ENCODE data around the gene HYI. TPM values are rescaled to one million over a fixed set of nuclear protein-coding genes. Genes with fewer than 3 reads are reported as not detected.

HYI gene
- total and polyA plus RNA-seq, 2 of the 8 experiments (the other 6 are each of a cell fraction or from before 2014, with no cell fraction given) = 14.4 to 17.7 TPM

DNA sequence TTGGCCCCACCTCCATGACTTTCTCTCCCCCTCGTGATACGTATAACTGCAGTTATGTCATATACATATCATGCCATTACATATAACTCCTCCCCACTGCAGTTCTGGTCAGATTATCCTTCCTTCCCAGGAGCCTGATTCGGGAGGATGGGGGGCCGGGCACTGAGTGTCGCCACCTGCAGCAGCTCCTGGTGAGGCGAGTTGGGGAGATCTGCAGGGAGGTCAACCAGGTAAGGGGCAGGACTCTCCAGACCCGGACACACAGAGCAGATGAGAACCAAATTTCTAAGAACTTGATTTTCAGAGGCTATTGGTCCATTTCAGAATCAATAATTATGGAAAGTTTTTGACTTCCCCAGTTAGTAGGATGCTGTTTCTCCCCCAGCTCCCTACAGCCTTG is 19.5 kb downstream of the HYI start:
- no peak overlapping the region for H3K4me3 ChIP-seq (ENCODE audit: extremely low read depth in 1 of 4, insufficient read depth in 2 of 4, low read depth in 3 of 4, low read length in 4 of 4)
- H2BK5ac ChIP-seq (ENCODE audit: low read depth, low read length) = no peak overlapping the region
- no peak overlapping the region for H2BK12ac ChIP-seq (ENCODE audit: low read depth, low read length)
- FAIRE-seq (no peak), DNase-seq (ENCODE audit: low read depth in 1 of 2, low spot score in 2 of 2) (no peak)
- ChIA-PET CTCF (ENCODE audit: partially characterized antibody) (interaction anchor here (0.8 to 1.4 kb wide), 4 partner anchors 15 to 94 kb away, joined by 3 to 5 read pairs (median 4); no protein-coding TSS in a partner anchor), POLR2A (ENCODE audit: partially characterized antibody) (interaction anchor here (0.7 to 1.8 kb wide), 2 partner anchors 9 kb away, joined by 3 to 6 read pairs; no protein-coding TSS in a partner anchor)
- no peak overlapping the region for H2BK120ac ChIP-seq (replicated peaks; ENCODE audit: low read depth, low read length)
- no peaks in the 10 kb centered on the region for H3K79me1 ChIP-seq (ENCODE audit: low read depth, low read length)
- H3K23me2 ChIP-seq (ENCODE audit: low read depth, low read length) = no peaks in the 10 kb centered on the region
- H3K36me3 ChIP-seq (ENCODE audit: control insufficient read depth in 2 of 4, insufficient read depth in 4 of 4, low read length in 3 of 4) = peaks cover 2 to 39% (median 16%) of the 10 kb centered on the region in 4 experiments
- no peak overlapping the region for H3K4me2 ChIP-seq (ENCODE audit: insufficient read depth in 1 of 2, low read depth in 2 of 2, low read length in 2 of 2)
- H3K27me3 ChIP-seq (replicated peaks in 1 of 4; ENCODE audit: control insufficient read depth in 3 of 4, extremely low read depth in 1 of 4, insufficient read depth in 3 of 4, low read length in 3 of 4) = no peaks in the 10 kb centered on the region
- H3K23ac ChIP-seq (ENCODE audit: insufficient read length) = no peak overlapping the region
- H3K56ac ChIP-seq (replicated peaks; ENCODE audit: insufficient read length, low read depth, low read length) = no peak overlapping the region
- 92% methylated on average over 7 of the region's 7 CpGs; no CpG with 5 or more reads in 1 of the 2 experiments for WGBS, 2 experiments (ENCODE audit: extremely low coverage in 1 of 2, insufficient coverage in 1 of 2, insufficient read length in 1 of 2, insufficient replicate concordance in 2 of 2, low coverage in 1 of 2, low lambda C conversion rate in 2 of 2, missing lambda C conversion rate in 1 of 2)
- H2AK5ac ChIP-seq (ENCODE audit: low read depth, low read length) = no peak overlapping the region
- H3K79me2 ChIP-seq (ENCODE audit: control insufficient read depth in 1 of 2, insufficient read depth in 2 of 2, low read length in 2 of 2) = no peaks in the 10 kb centered on the region
- H3K9me3 ChIP-seq (ENCODE audit: insufficient read depth in 2 of 2, low read depth in 1 of 2, low read length in 1 of 2) = no peaks in the 10 kb centered on the region
- H3K4me1 ChIP-seq (replicated peaks in 1 of 4; ENCODE audit: control insufficient read depth in 3 of 4, insufficient read depth in 4 of 4, low read length in 3 of 4) = no peaks in the 10 kb centered on the region
- no peak overlapping the region for H2AFZ ChIP-seq (ENCODE audit: low read length)
- H4K20me1 ChIP-seq (replicated peaks in 1 of 2; ENCODE audit: control insufficient read depth in 1 of 2, insufficient read depth in 2 of 2, low read length in 2 of 2) = peaks cover 0 to 4% of the 10 kb centered on the region in 2 experiments
- TF ChIP-seq CHD1 (IDR thresholded peaks at IDR 0.05; ENCODE audit: low read depth, low read length) (no peak), BCL11A (IDR thresholded peaks at IDR 0.05; ENCODE audit: low read depth in 2 of 2, low read length in 2 of 2) (no peak), POLR2A (IDR thresholded peaks at IDR 0.05; ENCODE audit: control extremely low read depth in 1 of 2, low read depth in 2 of 2, low read length in 2 of 2) (no peak)
- H4K91ac ChIP-seq (replicated peaks; ENCODE audit: insufficient read length, low read length) = no peak overlapping the region
- H3K4ac ChIP-seq (replicated peaks; ENCODE audit: insufficient read length, low read depth, low read length) = no peak overlapping the region
- H4K8ac ChIP-seq (ENCODE audit: extremely low read depth, insufficient read depth, low read length) = no peak overlapping the region
- H3K18ac ChIP-seq (ENCODE audit: extremely low read depth, low read length) = no peak overlapping the region
- no peak overlapping the region for H2BK20ac ChIP-seq (ENCODE audit: low read length)
- H4K5ac ChIP-seq (ENCODE audit: insufficient read length, low read depth, low read length) = no peak overlapping the region
- no peak overlapping the region for H2BK15ac ChIP-seq (ENCODE audit: low read length)
- no peak overlapping the region for H3K9ac ChIP-seq (replicated peaks in 1 of 4; ENCODE audit: extremely low read depth in 1 of 4, low read depth in 3 of 4, low read length in 3 of 4)
- no peak overlapping the region for H3K27ac ChIP-seq (ENCODE audit: low read depth, low read length)
- H3K14ac ChIP-seq (ENCODE audit: insufficient read length) = no peak overlapping the region
